GM12878 (cell line): ENCODE data around the gene REM2.

Experiments
- CHD2 ChIP-seq: IDR thresholded peaks from 2 replicates; pipeline ENCODE4 v1.6.1; 2011; ENCODE audit warnings: low read depth, low read length, improper control_type of control experiment, borderline replicate concordance
- CTCF ChIP-seq, 3 experiments: IDR thresholded peaks in 2 of 3; conservative IDR thresholded peaks in 1 of 3; 2 replicates each; pipeline ENCODE4 v1.5.1; 2011; ENCODE audit warnings: low read depth in 3 of 3, low read length in 3 of 3, mild to moderate bottlenecking in 3 of 3, control low read depth in 2 of 3, moderate library complexity in 2 of 3, inconsistent platforms in 1 of 3, mixed read lengths in 1 of 3; ENCODE audit not compliant: control insufficient read depth in 2 of 3, insufficient read depth in 1 of 3; ENCODE audit errors: extremely low read depth in 1 of 3
- HDAC6 ChIP-seq: fragments of 200-600 bp; sonication (generic); IDR thresholded peaks from one replicate; pipeline ENCODE4 v1.8.0; 2017; ENCODE audit warnings: antibody characterized with exemption; ENCODE audit not compliant: unreplicated experiment
- MAX ChIP-seq: IDR thresholded peaks from 2 replicates; pipeline ENCODE4 v1.6.1; 2012; ENCODE audit warnings: low read depth, low read length, improper control_type of control experiment
- NBN ChIP-seq: fragments of 450-650 bp; IDR thresholded peaks from 2 replicates; pipeline ENCODE4 v1.6.1; 2016
- NFIC ChIP-seq: IDR thresholded peaks from 2 replicates; pipeline ENCODE4 v1.6.1; 2012; ENCODE audit warnings: low read depth, mild to moderate bottlenecking, inconsistent platforms, low read length, moderate library complexity
- PKNOX1 ChIP-seq: fragments of 450-650 bp; IDR thresholded peaks from 2 replicates; pipeline ENCODE4 v1.6.1; 2016; ENCODE audit warnings: mild to moderate bottlenecking
- POLR2A ChIP-seq: IDR thresholded peaks from 2 replicates; pipeline ENCODE4 v1.6.1; 2011; ENCODE audit warnings: low read depth, mild to moderate bottlenecking, low read length
- RAD51 ChIP-seq: fragments of 450-650 bp; IDR thresholded peaks from 2 replicates; pipeline ENCODE4 v1.6.1; 2016; ENCODE audit warnings: moderate library complexity, mild to moderate bottlenecking, inconsistent platforms
- RELA ChIP-seq: fragments of 450-650 bp; IDR thresholded peaks from 2 replicates; pipeline ENCODE4 v1.8.0; 2014; ENCODE audit warnings: borderline replicate concordance; ENCODE audit not compliant: partially characterized antibody
- SMC3 ChIP-seq: IDR thresholded peaks from 2 replicates; pipeline ENCODE4 v1.6.1; 2011; ENCODE audit warnings: low read length, improper control_type of control experiment, borderline replicate concordance
- TCF7 ChIP-seq: IDR thresholded peaks from 2 replicates; pipeline ENCODE4 v1.6.1; 2014; ENCODE audit warnings: antibody characterized with exemption, borderline replicate concordance
- YY1 ChIP-seq: IDR thresholded peaks from 2 replicates; pipeline ENCODE4 v1.6.1; 2011; ENCODE audit warnings: low read depth, mild to moderate bottlenecking, low read length

GRCh38 chr14:22901799-22902198 is 18.8 kb downstream of the REM2 start:
- TF ChIP-seq CTCF (IDR thresholded peaks at IDR 0.05 in 2 of 3, conservative IDR thresholded peaks at IDR 0.05 in 1 of 3; ENCODE audit: control insufficient read depth in 2 of 3, extremely low read depth in 1 of 3, insufficient read depth in 1 of 3, low read depth in 3 of 3, low read length in 3 of 3) = no peak
- TF ChIP-seq MAX = no peak
- TF ChIP-seq NFIC = no peak
- no peak for TF ChIP-seq HDAC6
- no peak for TF ChIP-seq POLR2A
- TF ChIP-seq RELA = no peak
- no peak for TF ChIP-seq TCF7
- no peak for TF ChIP-seq CHD2
- TF ChIP-seq PKNOX1 = no peak
- TF ChIP-seq NBN = no peak
- no peak for TF ChIP-seq RAD51
- no peak for TF ChIP-seq SMC3
- TF ChIP-seq YY1 = no peak
